ENCODE data around the gene HCFC1.
A peak's percentile ranks its signal among the peaks of the same experiment; 100 is the strongest.

Gene HCFC1

GRCh38 chrX:153973127-153974002 lies 1.7 kb upstream of the HCFC1 start:
- no peak for DNase-seq (ENCODE audit: low spot score)

GRCh38 chrX:153972368-153973126 lies 929 bp upstream of the HCFC1 start, which contains the start of gene TMEM187:
TMEM187 (plus strand) TSS chrX:153972754; CDS start chrX:153982063, 9,309 bp downstream.
- DNase-seq (ENCODE audit: low spot score): peak; percentile 87

GRCh38 chrX:153971124-153971449 lies 531 bp downstream of the HCFC1 start:
- peak; percentile 83 for DNase-seq (ENCODE audit: low spot score)

- peak; percentile 45 for DNase-seq (ENCODE audit: low spot score)
These were observed 1.1 kb downstream of the HCFC1 start for GRCh38 chrX:153970357-153971123.

DNA sequence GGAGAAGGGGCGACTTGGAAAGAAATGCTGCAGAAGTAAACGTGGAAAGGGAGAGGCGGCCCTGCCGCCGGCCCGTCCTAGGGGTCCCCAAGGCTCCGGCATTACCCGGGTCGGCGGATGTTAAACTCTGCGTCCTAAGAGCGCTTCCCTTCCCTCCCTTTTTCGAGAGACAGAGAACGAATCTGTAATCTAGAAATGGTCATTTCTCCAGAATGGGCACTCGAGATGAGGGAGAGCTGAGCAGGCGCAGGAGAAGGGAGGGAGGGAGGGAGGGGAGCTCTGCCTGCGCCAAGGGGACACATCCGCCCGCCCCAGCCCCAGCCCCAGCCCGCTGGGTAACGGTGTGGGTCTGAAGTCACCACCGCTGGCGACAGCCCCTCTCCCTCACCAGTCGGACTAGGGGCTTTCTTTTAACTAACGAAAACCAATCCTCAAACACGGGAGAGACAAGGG lies 1.7 kb downstream of the HCFC1 start:
- DNase-seq (ENCODE audit: low spot score): no peak

- DNase-seq (ENCODE audit: low spot score): no peak
These were observed 2.3 kb downstream of the HCFC1 start for GRCh38 chrX:153969125-153969903.

DNA sequence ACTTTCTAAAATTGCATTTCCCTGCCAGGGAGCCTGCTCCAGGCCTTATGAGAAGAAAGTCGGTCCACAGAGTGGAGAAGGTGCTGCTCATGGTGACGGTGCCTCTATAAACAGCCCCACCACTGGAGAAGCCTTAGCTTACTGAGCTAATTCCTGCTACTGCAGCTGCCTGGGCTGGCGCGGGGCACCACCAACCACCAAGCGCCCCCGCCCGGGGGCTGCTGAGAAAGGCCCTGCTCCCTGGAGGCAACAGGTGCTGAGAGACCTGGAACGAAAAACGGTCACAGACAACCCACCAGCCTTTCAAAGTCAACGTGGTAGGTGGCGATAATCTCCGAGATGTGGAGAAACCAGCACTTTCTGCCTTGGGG lies 2.9 kb downstream of the HCFC1 start:
- no peak for DNase-seq (ENCODE audit: low spot score)

DNA sequence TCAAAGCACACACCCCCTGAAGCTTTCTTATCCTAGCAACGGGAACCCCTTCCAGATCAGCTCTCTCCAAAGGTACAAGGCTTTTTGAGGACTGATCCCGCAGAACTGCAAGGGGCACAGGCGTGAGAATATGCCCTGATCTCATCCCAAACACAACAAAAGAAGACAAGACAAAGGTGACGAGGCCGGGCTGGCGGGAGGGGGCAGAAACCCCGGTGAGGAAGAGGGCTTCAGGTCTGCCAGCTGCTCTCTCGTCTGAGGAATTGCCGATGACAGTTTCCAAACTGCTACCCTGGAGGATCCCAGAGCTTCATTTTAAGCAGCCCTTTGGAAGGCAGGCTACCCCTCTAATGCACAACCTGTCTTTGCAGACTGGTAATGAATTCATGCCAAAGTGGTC lies 3.4 kb downstream of the HCFC1 start:
- DNase-seq (ENCODE audit: low spot score): no peak

DNA sequence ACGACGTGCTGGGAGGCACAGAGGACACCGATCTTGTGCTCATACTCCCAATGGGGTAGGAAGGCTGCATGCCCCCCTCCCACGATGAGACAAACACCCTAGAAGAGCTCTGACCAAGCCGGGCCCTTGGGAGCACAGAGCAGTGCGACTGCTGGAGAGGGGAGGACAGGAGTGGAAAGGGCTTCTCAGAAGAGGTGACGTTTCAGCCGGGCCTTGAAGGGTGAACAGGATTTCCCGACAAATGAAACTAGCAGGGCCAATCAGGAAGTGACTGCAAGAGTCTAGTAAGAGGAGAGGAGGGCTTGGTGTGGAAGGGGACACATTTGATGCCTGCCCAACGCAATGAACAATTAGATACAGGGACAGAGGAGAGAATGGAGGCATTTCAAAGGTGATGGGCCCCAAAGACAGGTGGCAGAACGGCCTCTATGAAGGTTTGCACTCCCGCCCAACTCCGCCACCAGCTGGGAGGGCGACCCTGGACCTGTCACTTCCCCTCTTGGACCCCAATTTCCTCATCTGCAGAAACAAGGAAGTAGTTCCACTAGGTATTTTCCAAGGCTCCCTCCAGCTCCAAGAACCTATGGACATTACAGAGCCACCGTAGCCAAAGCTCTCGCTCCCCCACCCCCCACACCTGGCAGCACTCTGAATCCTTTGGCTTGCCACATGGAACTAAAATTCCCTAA lies 3.9 kb downstream of the HCFC1 start:
- DNase-seq (ENCODE audit: low spot score): no peak

GRCh38 chrX:153966841-153967535 lies 4.6 kb downstream of the HCFC1 start:
- DNase-seq (ENCODE audit: low spot score): no peak

DNA sequence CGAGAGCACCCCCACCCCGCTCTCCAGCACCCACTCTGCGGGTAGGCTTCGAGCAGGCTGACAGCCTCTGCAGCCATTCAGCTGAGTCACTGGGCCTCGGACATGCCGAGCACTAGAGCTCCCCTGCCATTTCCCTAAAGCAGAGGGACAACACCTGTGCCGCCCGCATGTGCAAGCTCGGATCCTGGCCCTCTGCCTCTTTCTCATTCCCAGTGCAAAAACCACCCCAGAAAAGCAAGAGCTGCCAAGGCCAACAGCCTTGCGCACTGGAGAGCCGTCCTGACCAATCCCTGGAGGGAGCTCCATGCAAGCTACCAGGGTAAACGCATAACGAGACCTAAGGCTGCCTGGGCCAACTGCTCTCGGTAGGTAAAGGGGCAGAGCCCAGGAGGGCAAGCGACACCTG lies 5.3 kb downstream of the HCFC1 start:
- DNase-seq (ENCODE audit: low spot score): no peak

DNA sequence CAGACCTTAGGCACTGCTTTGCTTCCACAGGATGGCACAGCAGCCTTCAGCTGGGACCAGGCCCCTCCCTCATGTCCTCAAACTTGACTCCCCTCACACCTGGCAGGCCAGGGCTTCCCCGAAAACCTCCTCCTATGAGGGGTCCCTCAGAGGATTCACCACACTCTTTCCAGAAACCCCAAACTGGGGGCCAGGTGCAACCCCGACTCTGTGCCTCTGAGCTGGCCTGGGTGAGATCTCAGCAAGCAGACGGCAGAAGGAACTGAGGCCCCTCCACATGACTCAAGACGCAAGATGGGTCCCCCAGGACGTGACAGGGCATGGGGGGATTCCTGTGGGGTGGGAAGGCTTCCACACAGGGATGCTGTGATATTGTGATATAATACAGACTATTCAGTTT lies 6.2 kb downstream of the HCFC1 start:
- DNase-seq (ENCODE audit: low spot score): no peak

GRCh38 chrX:153964105-153964504 lies 7.5 kb downstream of the HCFC1 start:
- DNase-seq (ENCODE audit: low spot score): no peak

GRCh38 chrX:153963546-153963945 lies 8.1 kb downstream of the HCFC1 start:
- no peak for DNase-seq (ENCODE audit: low spot score)

DNA sequence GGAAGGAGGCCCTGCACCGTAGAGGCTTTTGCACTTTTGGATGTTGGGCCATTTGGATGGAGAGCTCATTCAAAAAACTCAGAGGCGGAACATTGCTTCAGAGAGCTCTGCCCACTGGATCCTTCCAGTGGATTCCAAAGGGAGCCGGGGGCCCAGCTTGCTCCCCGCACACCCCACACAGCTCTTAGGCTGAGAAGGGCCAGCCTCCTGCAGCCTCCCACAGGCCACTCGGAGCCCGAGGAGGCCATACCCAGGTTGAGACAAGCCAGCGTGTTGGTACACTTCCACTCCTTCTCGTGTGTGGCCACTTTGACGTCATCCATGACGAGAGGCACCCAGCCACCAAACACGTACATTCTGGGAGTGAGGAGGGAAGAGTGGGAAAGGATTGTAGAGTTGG lies 10.3 kb downstream of the HCFC1 start:
- DNase-seq (ENCODE audit: low spot score): no peak

DNA sequence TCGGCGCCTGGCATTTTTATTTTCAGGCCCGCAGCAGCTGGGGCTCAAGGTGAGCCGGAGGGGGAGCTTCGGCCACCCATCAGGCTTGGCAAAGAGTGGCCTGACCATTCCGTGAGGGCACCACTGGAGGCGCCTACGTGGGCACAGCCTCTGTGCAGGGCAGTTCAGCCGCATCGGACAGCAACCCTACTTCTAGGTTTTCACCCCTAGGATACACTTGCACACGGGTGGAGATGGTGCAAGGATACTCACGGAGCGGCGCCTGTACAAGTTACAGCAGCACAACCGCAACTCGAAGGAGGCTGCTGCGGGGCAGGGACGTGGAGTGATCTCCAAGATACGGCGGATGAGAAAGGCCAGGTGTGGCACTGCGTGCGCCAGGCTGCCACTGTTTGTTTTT lies 10.8 kb downstream of the HCFC1 start:
- DNase-seq (ENCODE audit: low spot score): no peak

DNA sequence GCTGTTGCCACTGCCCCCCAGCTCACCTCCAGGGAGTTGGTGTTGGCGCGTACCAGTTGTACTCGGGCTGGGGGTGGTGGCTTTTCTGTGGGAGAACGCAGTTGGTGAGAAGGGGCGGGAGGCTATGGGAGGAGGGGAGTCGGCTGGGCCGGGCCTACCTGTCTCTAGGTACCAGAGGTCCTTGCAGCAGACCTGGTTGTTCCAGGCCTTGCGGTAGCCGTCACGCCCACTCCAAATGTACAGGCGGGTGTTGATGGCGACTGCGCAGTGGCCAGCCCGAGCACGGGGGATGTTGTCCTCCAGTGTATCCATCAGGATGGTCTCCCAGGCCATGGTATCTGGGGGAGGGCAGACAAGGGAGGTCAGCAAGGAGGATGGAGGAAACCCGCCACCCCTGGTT lies 11.5 kb downstream of the HCFC1 start:
- DNase-seq (ENCODE audit: low spot score): no peak

DNA sequence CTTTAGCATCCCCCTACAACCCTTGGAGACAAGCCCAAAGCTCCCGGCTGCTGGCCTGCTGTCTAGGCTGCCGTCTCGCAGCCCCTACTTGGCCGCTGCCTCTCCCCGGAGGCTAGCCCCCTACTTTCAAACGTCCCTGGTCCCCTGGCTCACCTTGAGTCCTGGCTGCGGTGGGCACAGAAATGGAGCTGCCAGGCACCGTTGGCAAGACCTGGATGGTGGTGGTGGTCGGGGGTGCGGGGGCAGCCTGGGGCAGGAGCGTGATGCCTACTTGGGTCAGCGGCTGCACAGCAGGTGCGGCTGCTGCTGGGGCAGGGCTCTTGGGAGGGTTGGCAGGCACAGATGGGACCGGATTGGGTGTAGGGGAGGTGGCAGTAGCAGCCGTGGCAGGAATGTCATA lies 12.0 kb downstream of the HCFC1 start:
- DNase-seq (ENCODE audit: low spot score): no peak

DNA sequence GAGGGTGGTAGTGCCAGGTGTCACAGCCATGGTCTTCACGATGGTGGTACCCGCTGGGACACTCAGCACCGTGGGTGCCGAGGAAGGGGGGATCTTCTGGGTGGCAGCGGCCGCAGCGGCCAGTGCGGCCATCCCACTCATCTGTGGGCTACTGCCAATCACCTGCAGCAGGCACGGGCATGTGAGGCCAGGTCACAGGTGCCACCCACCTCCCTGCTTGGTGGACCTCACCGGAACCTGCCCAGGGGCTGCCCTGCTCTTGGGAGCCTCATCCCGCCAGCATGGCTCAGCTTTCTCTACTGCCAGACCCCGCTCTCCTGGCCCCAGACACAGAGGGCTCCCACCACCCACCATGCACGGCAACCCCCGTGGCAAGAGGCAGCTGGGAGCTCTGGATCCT lies 13.0 kb downstream of the HCFC1 start:
- no peak for DNase-seq (ENCODE audit: low spot score)

DNA sequence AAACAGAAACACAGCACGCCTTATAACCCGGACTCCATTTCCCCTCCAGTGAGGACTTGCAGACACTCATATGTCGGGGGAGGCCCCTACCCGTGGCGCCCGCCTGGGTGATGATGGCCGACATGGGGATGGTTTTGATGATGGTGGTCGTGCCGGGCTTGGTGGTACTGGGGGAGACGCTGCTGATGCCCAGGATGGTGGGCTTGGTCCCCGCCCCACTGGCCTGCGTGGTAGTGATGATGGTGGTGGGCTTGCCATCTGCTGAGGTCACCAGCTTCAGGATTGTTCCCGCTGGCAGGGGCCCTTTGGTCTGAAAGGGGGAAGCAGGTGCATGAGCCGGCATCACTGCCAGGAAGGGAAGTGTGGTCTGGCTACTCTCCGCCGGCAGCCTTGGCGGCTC lies 14.4 kb downstream of the HCFC1 start:
- no peak for DNase-seq (ENCODE audit: low spot score)
